Upper lobe of left lung (tissue), 6 donors: ENCODE data around the gene CUX1. TPM values are rescaled to one million over a fixed set of nuclear protein-coding genes. Genes with fewer than 3 reads are reported as not detected.

ENCODE experiments used
- ATAC-seq, 2 donors: fragments of 200-7000 bp; cut with Tn5 transposase; one replicate each; pipeline ENCODE4 v1.9.1; 2022; ENCODE audit warnings: mild to moderate bottlenecking in 2 of 2, moderate library complexity in 2 of 2; ENCODE audit not compliant: low FRiP score in 2 of 2
- DNase-seq, 2 donors: peaks; one replicate each; pipeline ENCODE4 v3.0.0-alpha.2; 2019 to 2020
- H3K27ac ChIP-seq, 4 donors: fragments of 200-600 bp; sonication (generic); one replicate each; pipeline ENCODE4 v1.5.1; 2016 to 2019
- H3K27me3 ChIP-seq, 4 donors: fragments of 200-600 bp; sonication (generic); one replicate each; pipeline ENCODE4 v1.5.1; 2017 to 2019
- H3K36me3 ChIP-seq, 4 donors: fragments of 200-600 bp; sonication (generic); one replicate each; pipeline ENCODE4 v1.5.1; 2016 to 2019
- H3K4me1 ChIP-seq, 4 donors: fragments of 200-600 bp; sonication (generic); one replicate each; pipeline ENCODE4 v1.5.1; 2018 to 2019
- H3K4me3 ChIP-seq, 4 donors: fragments of 200-600 bp; sonication (generic); one replicate each; pipeline ENCODE4 v1.5.1; 2017 to 2019; ENCODE audit warnings: mild to moderate bottlenecking in 2 of 4, moderate library complexity in 1 of 4
- H3K9me3 ChIP-seq, 4 donors: fragments of 200-600 bp; sonication (generic); one replicate each; pipeline ENCODE4 v1.5.1; 2018 to 2019
- CTCF ChIP-seq, 6 experiments: fragments of 450-650 bp in 4 of 6; fragments of 200-600 bp in 2 of 6; sonication (generic) in 2 of 6; IDR thresholded peaks; one replicate each; pipeline ENCODE4 v1.5.1; 2016 to 2019; ENCODE audit warnings: antibody characterized with exemption in 6 of 6
- EP300 ChIP-seq, 4 donors: sonication (generic); formaldehyde crosslinking; IDR thresholded peaks; one replicate each; pipeline ENCODE4 v1.5.1; 2017; ENCODE audit warnings: antibody characterized with exemption in 4 of 4, control low read depth in 2 of 4
- POLR2A ChIP-seq, 4 donors: fragments of 450-650 bp; IDR thresholded peaks; one replicate each; pipeline ENCODE4 v1.5.1; 2016 to 2017; ENCODE audit warnings: antibody characterized with exemption in 4 of 4, mild to moderate bottlenecking in 2 of 4
- POLR2AphosphoS5 ChIP-seq, 2 donors: sonication (generic); formaldehyde crosslinking; IDR thresholded peaks; one replicate each; pipeline ENCODE4 v1.5.1; 2017; ENCODE audit warnings: antibody characterized with exemption in 2 of 2
- WGBS, 2 donors: methylation state at CpG; one replicate each; pipeline ENCODE4 v1.1.5; 2017 to 2018; 5-methylcytosine and 5-hydroxymethylcytosine counted together
- total RNA-seq, 6 donors: library from RNA; depleted of rRNA in 4 of 6; stranded (reverse); fragments of >200 nt in 4 of 6; gene quantifications; one replicate each; pipeline versions ENCODE4 v1.1.0 to v1.2.1, GENCODE V29; 2016 to 2021
- donor health status: DM: no; HTN: no; CAD: no; lungs with moderate emphysema.
- donor health status: DM: no; HTN: yes; CAD: no; lungs with severe emphysema.

CUX1 gene
- total RNA-seq, 6 donors from 2014 or later, result 106 to 188 (median 115) TPM

DNA sequence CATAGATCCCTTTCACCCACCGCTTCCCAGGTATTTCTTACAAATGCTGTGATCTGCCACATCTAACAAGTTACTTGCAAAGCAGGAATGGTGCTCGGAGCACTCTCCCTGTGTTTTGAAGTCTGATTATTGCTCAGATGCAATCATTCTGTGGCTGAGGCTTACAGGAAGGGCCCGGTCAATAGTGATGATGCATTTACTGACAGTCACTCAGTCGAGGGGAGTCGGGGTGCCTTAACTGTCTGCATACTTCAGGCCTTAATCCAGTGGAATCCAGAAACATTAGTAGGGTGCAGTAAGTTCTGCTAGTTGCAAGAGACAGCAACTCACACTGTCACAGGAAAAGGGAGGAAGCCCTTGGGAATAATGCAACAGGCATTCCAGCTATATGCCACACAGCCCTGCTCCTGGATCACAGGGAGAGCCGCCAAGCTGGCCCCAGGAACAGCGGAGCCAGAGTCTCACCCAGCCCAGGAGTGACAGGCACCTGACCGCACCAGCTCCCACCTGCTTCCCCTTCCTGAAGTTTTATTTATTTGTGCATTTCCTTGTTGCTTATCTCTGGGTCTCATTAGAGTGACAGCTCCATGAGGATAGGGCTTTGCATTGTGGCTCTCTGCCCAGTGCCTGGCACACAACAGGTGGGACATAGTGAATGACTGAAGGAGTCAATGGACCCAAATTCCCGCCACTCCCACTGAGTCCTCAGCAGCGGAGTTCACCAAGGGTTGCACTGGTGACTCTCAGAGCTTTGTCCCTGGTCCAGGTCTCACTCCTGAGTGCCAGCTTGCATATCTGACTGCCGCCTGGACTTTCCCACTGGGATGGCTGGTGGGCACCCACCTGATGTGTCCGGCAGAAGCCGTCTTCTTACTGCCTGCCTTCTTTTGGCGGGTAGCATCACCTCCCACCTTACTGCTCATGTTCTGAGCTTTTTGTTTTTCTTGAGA, 256.8 kb downstream of the CUX1 start:
- no peaks in the 10 kb centered on the region for H3K27me3 ChIP-seq
- TF ChIP-seq POLR2A (IDR thresholded peaks at IDR 0.05), result no peak
- TF ChIP-seq POLR2AphosphoS5 (IDR thresholded peaks at IDR 0.05), result no peak
- TF ChIP-seq EP300 (IDR thresholded peaks at IDR 0.05), result no peak
- no peak for TF ChIP-seq CTCF (IDR thresholded peaks at IDR 0.05)
- 94 to 95% methylated on average over 11 to 14 of the region's 14 CpGs for WGBS, 2 donors
- H3K27ac ChIP-seq, result no peak overlapping the region
- H3K4me3 ChIP-seq, result no peak overlapping the region
- peaks cover 0 to 31% (median 17%) of the 10 kb centered on the region in 4 donors for H3K36me3 ChIP-seq
- no peak for ATAC-seq
- H3K9me3 ChIP-seq, result peaks cover 0 to 4% (median 0%) of the 10 kb centered on the region in 4 donors
- no peaks in the 10 kb centered on the region for H3K4me1 ChIP-seq
- DNase-seq, result no peak

DNA sequence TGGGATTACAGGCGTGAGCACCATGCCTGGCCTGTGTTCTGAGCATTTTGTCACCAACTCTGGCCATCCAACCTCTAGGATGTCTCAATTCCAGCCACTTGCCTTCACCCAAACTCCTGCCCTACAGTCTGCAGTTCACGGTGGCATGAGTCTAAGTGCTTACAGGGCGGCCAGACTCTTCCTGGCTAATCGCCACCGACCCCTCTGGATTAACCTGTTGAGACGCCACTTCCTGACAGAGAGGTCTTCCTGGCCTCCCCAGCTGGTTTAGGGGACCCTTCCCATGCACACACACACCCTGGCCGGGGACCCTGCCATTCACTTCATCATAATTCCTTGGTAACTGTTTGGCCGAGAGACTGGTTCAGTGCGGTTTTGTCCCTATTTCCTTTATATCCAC, 257.7 kb downstream of the CUX1 start:
- Histone ChIP-seq H3K9me3 (peaks cover 0 to 4% (median 0%) of the 10 kb centered on the region in 4 donors), H3K27ac (no peak overlapping the region), H3K27me3 (no peaks in the 10 kb centered on the region), H3K4me1 (no peaks in the 10 kb centered on the region), H3K4me3 (no peak overlapping the region), H3K36me3 (peaks cover 0 to 30% (median 17%) of the 10 kb centered on the region in 4 donors)
- TF ChIP-seq POLR2AphosphoS5 (IDR thresholded peaks at IDR 0.05), result no peak
- no peak for TF ChIP-seq CTCF (IDR thresholded peaks at IDR 0.05)
- no peak for TF ChIP-seq POLR2A (IDR thresholded peaks at IDR 0.05)
- no peak for TF ChIP-seq EP300 (IDR thresholded peaks at IDR 0.05)
- DNase-seq, result no peak
- 95 to 96% methylated on average over 7 to 9 of the region's 9 CpGs for WGBS, 2 donors
- ATAC-seq, result no peak

DNA sequence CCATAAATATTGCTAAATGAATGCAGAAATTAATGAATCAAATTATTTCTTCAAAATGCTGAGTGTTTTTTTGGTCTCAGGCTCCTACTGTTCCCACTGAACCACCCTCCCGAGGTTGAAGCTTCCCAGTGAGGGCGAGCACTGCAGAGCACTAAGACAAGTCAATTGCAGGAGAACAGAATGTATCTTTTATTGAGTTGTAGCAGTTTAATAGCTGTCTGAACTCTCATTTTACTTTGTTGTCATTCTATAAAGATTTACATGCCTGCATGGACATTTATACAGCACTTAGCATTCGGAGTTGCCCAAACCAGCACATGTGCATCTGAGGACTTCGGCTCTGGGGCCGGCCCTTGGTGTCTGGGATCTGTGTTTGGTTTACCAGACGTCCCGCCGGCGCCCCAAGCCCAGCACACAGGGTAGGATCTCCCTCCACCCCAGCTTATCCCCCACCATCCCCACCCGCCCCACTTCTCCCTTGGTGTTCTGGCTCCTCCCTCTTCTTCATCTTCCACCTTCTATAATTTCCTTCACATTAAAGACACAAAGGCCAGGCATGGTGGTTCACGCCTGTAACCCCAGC, 258.2 kb downstream of the CUX1 start:
- H3K27me3 ChIP-seq, result no peaks in the 10 kb centered on the region
- WGBS, 2 donors, result 97% methylated on average over 11 of the region's 11 CpGs
- H3K9me3 ChIP-seq, result peaks cover 0 to 4% (median 0%) of the 10 kb centered on the region in 4 donors
- no peaks in the 10 kb centered on the region for H3K4me1 ChIP-seq
- H3K27ac ChIP-seq, result no peak overlapping the region
- H3K36me3 ChIP-seq, result peaks cover 0 to 30% (median 15%) of the 10 kb centered on the region in 4 donors
- no peak for TF ChIP-seq EP300 (IDR thresholded peaks at IDR 0.05)
- no peak for TF ChIP-seq CTCF (IDR thresholded peaks at IDR 0.05)
- peak in 1 of 2 donors; percentile 62 for DNase-seq
- ATAC-seq, result no peak
- no peak overlapping the region for H3K4me3 ChIP-seq

DNA sequence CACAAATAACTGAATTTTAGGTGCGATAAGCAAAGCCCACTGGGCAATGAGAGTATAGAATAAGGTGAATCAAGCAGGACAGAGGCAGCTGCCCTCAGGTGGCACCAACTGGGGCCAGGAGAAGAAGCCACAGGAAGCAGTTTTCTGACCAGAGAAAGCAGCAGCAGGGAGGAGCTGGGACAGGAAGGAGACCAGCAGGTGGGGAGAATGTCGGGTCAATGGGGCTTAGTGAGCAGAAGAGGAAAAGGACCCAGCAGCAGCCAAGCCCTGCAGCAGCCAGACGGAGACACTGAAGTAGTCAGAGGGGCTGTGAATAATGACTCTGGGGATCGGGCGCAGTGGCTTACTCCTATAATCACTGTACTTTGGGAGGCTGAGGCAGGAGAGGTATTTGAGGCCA, 259.7 kb downstream of the CUX1 start:
- H3K27ac ChIP-seq, result no peak overlapping the region
- TF ChIP-seq POLR2A (IDR thresholded peaks at IDR 0.05) (no peak), EP300 (IDR thresholded peaks at IDR 0.05) (no peak), POLR2AphosphoS5 (IDR thresholded peaks at IDR 0.05) (no peak), CTCF (IDR thresholded peaks at IDR 0.05) (no peak)
- 76 to 78% methylated on average over 5 of the region's 5 CpGs for WGBS, 2 donors
- no peak for ATAC-seq
- H3K9me3 ChIP-seq, result peaks cover 0 to under 1% (median 0%) of the 10 kb centered on the region in 4 donors
- no peak for DNase-seq
- H3K36me3 ChIP-seq, result peaks cover 0 to 16% (median 10%) of the 10 kb centered on the region in 4 donors
- H3K4me3 ChIP-seq, result no peak overlapping the region
- no peaks in the 10 kb centered on the region for H3K4me1 ChIP-seq
- no peaks in the 10 kb centered on the region for H3K27me3 ChIP-seq
